ENCODE results near the gene PSMB5. TPM values are rescaled to one million over a fixed set of nuclear protein-coding genes. Genes with fewer than 3 reads are reported as not detected.

The PSMB5 gene
- total RNA-seq (10 to 100 TPM; 74.0 to 88.2 TPM), polyA plus RNA-seq (100 to 1,000 TPM; 102 to 152 TPM)

- Histone ChIP-seq H3K27me3 (ENCODE audit: control insufficient read depth in 4 of 4, insufficient read depth in 4 of 4, low read length in 3 of 4) (no peaks in the 10 kb centered on the region), H3K9ac (ENCODE audit: low read depth in 1 of 2, low read length in 2 of 2) (peak within 1 kb of the TSS; percentile 81 to 94), H3K4me3 (ENCODE audit: low read depth in 1 of 3, low read length in 3 of 3) (peak within 1 kb of the TSS; percentile 78 to 91 (median 83)), H3K4me1 (ENCODE audit: control insufficient read depth in 4 of 4, insufficient read depth in 4 of 4, low read length in 3 of 4) (peaks cover 5 to 12% (median 8%) of the 10 kb centered on the region in 4 donors), H3K27ac (ENCODE audit: low read depth in 1 of 2, low read length in 2 of 2) (peak within 1 kb of the TSS; percentile 91 to 95), H3K9me3 (ENCODE audit: control insufficient read depth in 4 of 4, low read length in 3 of 4) (no peaks in the 10 kb centered on the region), H3K36me3 (ENCODE audit: control insufficient read depth in 4 of 4, insufficient read depth in 3 of 4, low read depth in 1 of 4, low read length in 3 of 4) (peaks cover 6 to 16% (median 13%) of the 10 kb centered on the region in 4 donors)
- peak; percentile 89 for DNase-seq (ENCODE audit: low spot score)
- TF ChIP-seq NR2F2 (IDR thresholded peaks at IDR 0.05) (peak; percentile 57), JUND (IDR thresholded peaks at IDR 0.05) (peak in 1 of 2 donors; percentile 38), FOXA2 (IDR thresholded peaks at IDR 0.05) (no peak), FOXA1 (IDR thresholded peaks at IDR 0.05) (no peak), TAF1 (conservative IDR thresholded peaks at IDR 0.05) (peak; percentile 67), YY1 (IDR thresholded peaks at IDR 0.05) (peak; percentile 100), SP1 (IDR thresholded peaks at IDR 0.05) (peak; percentile 48), MAX (IDR thresholded peaks at IDR 0.05) (peak; percentile 79), RAD21 (IDR thresholded peaks at IDR 0.05) (peak in 1 of 2 donors; percentile 13), GABPA (IDR thresholded peaks at IDR 0.05 in 1 of 2, conservative IDR thresholded peaks at IDR 0.05 in 1 of 2) (peak; percentile 61 to 92), ZBTB33 (IDR thresholded peaks at IDR 0.05) (peak; percentile 82), HNF4A (conservative IDR thresholded peaks at IDR 0.05) (peak in 1 of 2 donors; percentile 40), EGR1 (IDR thresholded peaks at IDR 0.05; ENCODE audit: low read depth in 2 of 2) (peak in 1 of 2 donors; percentile 30), HNF4G (IDR thresholded peaks at IDR 0.05) (no peak), RXRA (IDR thresholded peaks at IDR 0.05) (peak; percentile 40 to 50)
- TF ChIP-seq, protein P1, sequence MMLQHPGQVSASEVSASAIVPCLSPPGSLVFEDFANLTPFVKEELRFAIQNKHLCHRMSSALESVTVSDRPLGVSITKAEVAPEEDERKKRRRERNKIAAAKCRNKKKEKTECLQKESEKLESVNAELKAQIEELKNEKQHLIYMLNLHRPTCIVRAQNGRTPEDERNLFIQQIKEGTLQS (IDR thresholded peaks at IDR 0.05): peak; percentile 71
- TF ChIP-seq, protein P2, sequence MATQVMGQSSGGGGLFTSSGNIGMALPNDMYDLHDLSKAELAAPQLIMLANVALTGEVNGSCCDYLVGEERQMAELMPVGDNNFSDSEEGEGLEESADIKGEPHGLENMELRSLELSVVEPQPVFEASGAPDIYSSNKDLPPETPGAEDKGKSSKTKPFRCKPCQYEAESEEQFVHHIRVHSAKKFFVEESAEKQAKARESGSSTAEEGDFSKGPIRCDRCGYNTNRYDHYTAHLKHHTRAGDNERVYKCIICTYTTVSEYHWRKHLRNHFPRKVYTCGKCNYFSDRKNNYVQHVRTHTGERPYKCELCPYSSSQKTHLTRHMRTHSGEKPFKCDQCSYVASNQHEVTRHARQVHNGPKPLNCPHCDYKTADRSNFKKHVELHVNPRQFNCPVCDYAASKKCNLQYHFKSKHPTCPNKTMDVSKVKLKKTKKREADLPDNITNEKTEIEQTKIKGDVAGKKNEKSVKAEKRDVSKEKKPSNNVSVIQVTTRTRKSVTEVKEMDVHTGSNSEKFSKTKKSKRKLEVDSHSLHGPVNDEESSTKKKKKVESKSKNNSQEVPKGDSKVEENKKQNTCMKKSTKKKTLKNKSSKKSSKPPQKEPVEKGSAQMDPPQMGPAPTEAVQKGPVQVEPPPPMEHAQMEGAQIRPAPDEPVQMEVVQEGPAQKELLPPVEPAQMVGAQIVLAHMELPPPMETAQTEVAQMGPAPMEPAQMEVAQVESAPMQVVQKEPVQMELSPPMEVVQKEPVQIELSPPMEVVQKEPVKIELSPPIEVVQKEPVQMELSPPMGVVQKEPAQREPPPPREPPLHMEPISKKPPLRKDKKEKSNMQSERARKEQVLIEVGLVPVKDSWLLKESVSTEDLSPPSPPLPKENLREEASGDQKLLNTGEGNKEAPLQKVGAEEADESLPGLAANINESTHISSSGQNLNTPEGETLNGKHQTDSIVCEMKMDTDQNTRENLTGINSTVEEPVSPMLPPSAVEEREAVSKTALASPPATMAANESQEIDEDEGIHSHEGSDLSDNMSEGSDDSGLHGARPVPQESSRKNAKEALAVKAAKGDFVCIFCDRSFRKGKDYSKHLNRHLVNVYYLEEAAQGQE (IDR thresholded peaks at IDR 0.05): peak; percentile 78
- TF ChIP-seq, protein P3, sequence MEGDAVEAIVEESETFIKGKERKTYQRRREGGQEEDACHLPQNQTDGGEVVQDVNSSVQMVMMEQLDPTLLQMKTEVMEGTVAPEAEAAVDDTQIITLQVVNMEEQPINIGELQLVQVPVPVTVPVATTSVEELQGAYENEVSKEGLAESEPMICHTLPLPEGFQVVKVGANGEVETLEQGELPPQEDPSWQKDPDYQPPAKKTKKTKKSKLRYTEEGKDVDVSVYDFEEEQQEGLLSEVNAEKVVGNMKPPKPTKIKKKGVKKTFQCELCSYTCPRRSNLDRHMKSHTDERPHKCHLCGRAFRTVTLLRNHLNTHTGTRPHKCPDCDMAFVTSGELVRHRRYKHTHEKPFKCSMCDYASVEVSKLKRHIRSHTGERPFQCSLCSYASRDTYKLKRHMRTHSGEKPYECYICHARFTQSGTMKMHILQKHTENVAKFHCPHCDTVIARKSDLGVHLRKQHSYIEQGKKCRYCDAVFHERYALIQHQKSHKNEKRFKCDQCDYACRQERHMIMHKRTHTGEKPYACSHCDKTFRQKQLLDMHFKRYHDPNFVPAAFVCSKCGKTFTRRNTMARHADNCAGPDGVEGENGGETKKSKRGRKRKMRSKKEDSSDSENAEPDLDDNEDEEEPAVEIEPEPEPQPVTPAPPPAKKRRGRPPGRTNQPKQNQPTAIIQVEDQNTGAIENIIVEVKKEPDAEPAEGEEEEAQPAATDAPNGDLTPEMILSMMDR (IDR thresholded peaks at IDR 0.05; ENCODE audit: low read depth, low read length, missing input control): no peak
- whole genome bisulfite sequencing: under 1% methylated on average over 36 of the region's 36 CpGs
Observed at GRCh38 chr14:23034498-23035302, at the start of gene PSMB5. PSMB5 (minus strand) TSS chr14:23034900; CDS start chr14:23034881, 19 bp downstream.
